ENCODE measurements around the gene SPTBN5.

- TF ChIP-seq POLR2AphosphoS5 (IDR thresholded peaks at IDR 0.05; ENCODE audit: borderline replicate concordance, low read depth, low read length): no peak
- no peak for TF ChIP-seq FOXP2 (optimal IDR thresholded peaks at IDR 0.05; ENCODE audit: control extremely low read depth, extremely low read length, insufficient read depth)
These were observed 18.0 kb upstream of the SPTBN5 start for GRCh38 chr15:41911691-41912345.
